NT2/D1 (cell line): ENCODE results near the gene DIP2C.

Experiments used
- YY1 ChIP-seq: IDR thresholded peaks from 2 replicates; pipeline ENCODE4 v1.6.1; 2011; ENCODE audit not compliant: insufficient read length, insufficient read depth
- ZNF274 ChIP-seq: IDR thresholded peaks from 2 replicates; pipeline ENCODE4 v1.6.1; 2011; ENCODE audit warnings: mild to moderate bottlenecking, low read depth, low read length

- TF ChIP-seq ZNF274 (no peak), YY1 (no peak)
Observed at GRCh38 chr10:686155-686931, 3.1 kb downstream of the DIP2C start.
